Transverse colon (tissue), 3 donors: ENCODE data around the gene PDE10A.

Experiments
- EP300 ChIP-seq: sonication (generic); formaldehyde crosslinking; IDR thresholded peaks from one replicate; pipeline ENCODE4 v1.6.1; 2017; ENCODE audit warnings: antibody characterized with exemption, low read depth
- TF ChIP-seq, protein P1 (sequence below), 5 experiments: fragments of 200-600 bp in 3 of 5; fragments of 450-650 bp in 2 of 5; sonication (generic) in 3 of 5; IDR thresholded peaks; 1 replicate in 2 of 5; 2 replicates in 3 of 5; pipeline ENCODE4 v1.5.1; 2016 to 2017; ENCODE audit warnings: antibody characterized with exemption in 5 of 5, inconsistent platforms in 3 of 5, mild to moderate bottlenecking in 2 of 5, moderate library complexity in 1 of 5

DNA sequence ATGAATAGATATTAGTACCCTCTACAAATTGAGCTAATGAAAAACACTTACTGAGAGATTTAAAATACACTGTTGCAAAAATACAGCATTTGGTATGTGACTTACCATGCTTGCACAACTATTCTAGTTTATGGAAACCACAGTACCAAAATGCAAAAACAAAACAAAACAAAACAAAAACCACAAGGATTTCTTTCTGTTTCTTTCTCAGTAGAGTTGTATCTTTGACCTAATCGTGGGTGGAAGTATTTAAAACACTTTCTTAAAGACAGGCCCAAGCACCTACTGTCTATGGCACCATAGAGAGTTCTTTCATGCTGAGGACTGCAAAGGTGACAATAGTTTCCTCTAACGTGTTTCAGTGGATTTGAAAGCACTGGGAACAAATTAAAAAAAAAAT, 258.3 kb downstream of the PDE10A start:
- TF ChIP-seq, protein P1, sequence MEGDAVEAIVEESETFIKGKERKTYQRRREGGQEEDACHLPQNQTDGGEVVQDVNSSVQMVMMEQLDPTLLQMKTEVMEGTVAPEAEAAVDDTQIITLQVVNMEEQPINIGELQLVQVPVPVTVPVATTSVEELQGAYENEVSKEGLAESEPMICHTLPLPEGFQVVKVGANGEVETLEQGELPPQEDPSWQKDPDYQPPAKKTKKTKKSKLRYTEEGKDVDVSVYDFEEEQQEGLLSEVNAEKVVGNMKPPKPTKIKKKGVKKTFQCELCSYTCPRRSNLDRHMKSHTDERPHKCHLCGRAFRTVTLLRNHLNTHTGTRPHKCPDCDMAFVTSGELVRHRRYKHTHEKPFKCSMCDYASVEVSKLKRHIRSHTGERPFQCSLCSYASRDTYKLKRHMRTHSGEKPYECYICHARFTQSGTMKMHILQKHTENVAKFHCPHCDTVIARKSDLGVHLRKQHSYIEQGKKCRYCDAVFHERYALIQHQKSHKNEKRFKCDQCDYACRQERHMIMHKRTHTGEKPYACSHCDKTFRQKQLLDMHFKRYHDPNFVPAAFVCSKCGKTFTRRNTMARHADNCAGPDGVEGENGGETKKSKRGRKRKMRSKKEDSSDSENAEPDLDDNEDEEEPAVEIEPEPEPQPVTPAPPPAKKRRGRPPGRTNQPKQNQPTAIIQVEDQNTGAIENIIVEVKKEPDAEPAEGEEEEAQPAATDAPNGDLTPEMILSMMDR (IDR thresholded peaks at IDR 0.05) = no peak
- TF ChIP-seq EP300 = no peak
